GM19438 (cell line): ENCODE measurements around the gene GIT2.
"Not testable (repeated sequence)": the region's sequence is repeated elsewhere in the genome, so short reads cannot be mapped to it uniquely, and the experiment has no call there.

Experiments
- ATAC-seq: cut with Tn5 transposase; IDR thresholded peaks from one replicate; pipeline ENCODE4 v1.9.1; 2021; ENCODE audit warnings: low read depth; ENCODE audit not compliant: unreplicated experiment

GIT2 gene

GRCh38 chr12:109995686-109996482 is at the start of gene GIT2:
Gene GIT2 (minus strand): TSS chr12:109996368. CDS start chr12:109996224, 144 bp downstream.
- ATAC-seq = peak; percentile 53

GRCh38 chr12:110042264-110042663 is 46.1 kb upstream of the GIT2 start:
- ATAC-seq = no peak

GRCh38 chr12:110039085-110039807 is 43.1 kb upstream of the GIT2 start:
- no peak for ATAC-seq

- ATAC-seq = no peak
These were observed 42.5 kb upstream of the GIT2 start for GRCh38 chr12:110038741-110039084.

GRCh38 chr12:110037315-110037714 is 41.1 kb upstream of the GIT2 start:
- no peak for ATAC-seq

- no peak for ATAC-seq
These were observed 39.5 kb upstream of the GIT2 start for GRCh38 chr12:110035534-110036104.

- no peak for ATAC-seq
These were observed 37.7 kb upstream of the GIT2 start for GRCh38 chr12:110033888-110034287.

- ATAC-seq = no peak
These were observed 33.2 kb upstream of the GIT2 start for GRCh38 chr12:110029290-110029815.

GRCh38 chr12:110028323-110028722 is 32.2 kb upstream of the GIT2 start:
- no peak for ATAC-seq

- ATAC-seq = no peak
These were observed 27.9 kb upstream of the GIT2 start for GRCh38 chr12:110024051-110024450.

- no peak for ATAC-seq
These were observed 27.2 kb upstream of the GIT2 start for GRCh38 chr12:110023059-110023980.

- ATAC-seq = no peak
These were observed 24.8 kb upstream of the GIT2 start for GRCh38 chr12:110020956-110021355.

GRCh38 chr12:110015132-110015531 is 19.0 kb upstream of the GIT2 start:
- no peak for ATAC-seq

GRCh38 chr12:110012659-110013058 is 16.5 kb upstream of the GIT2 start:
- ATAC-seq = no peak

GRCh38 chr12:110012137-110012536 is 16.0 kb upstream of the GIT2 start:
- no peak for ATAC-seq

- peak; percentile 55 for ATAC-seq
These were observed 14.9 kb upstream of the GIT2 start for GRCh38 chr12:110010853-110011723.

GRCh38 chr12:110008681-110009398 is 12.7 kb upstream of the GIT2 start:
- not testable (repeated sequence) for ATAC-seq

GRCh38 chr12:110007881-110008280 is 11.7 kb upstream of the GIT2 start:
- ATAC-seq = no peak

GRCh38 chr12:110006115-110006514 is 9.9 kb upstream of the GIT2 start:
- no peak for ATAC-seq
